Ishikawa (cell line): Measurements from ENCODE around the gene CEP63.

Experiments used
- MAX ChIP-seq: IDR thresholded peaks from 2 replicates; pipeline ENCODE4 v1.6.1; 2012
- RAD21 ChIP-seq: IDR thresholded peaks from 2 replicates; pipeline ENCODE4 v1.6.1; 2012; ENCODE audit warnings: low read depth
- REST ChIP-seq: IDR thresholded peaks from 2 replicates; pipeline ENCODE4 v1.6.1; 2012; ENCODE audit warnings: low read depth, mild to moderate bottlenecking
- TEAD4 ChIP-seq: IDR thresholded peaks from 2 replicates; pipeline ENCODE4 v1.6.1; 2012
- YY1 ChIP-seq: IDR thresholded peaks from 2 replicates; pipeline ENCODE4 v1.6.1; 2012; ENCODE audit warnings: low read depth

- TF ChIP-seq MAX: no peak
- TF ChIP-seq TEAD4: no peak
- no peak for TF ChIP-seq RAD21
- TF ChIP-seq REST: no peak
- TF ChIP-seq YY1: no peak
Observed at GRCh38 chr3:134480546-134480945, 5.3 kb upstream of the CEP63 start.
